Neutrophil (primary cell): ENCODE data around the gene RBCK1.

Experiments
- H3K27ac ChIP-seq: fragments of 200-600 bp; sonication (generic); 2 replicates; pipeline ENCODE4 v1.5.1; 2016; ENCODE audit warnings: mild to moderate bottlenecking, moderate library complexity
- H3K27me3 ChIP-seq: fragments of 200-600 bp; sonication (generic); 2 replicates; pipeline ENCODE4 v1.6.0; 2016; ENCODE audit warnings: mild to moderate bottlenecking
- H3K36me3 ChIP-seq: fragments of 200-600 bp; sonication (generic); 2 replicates; pipeline ENCODE4 v1.5.1; 2017
- H3K4me1 ChIP-seq, 2 experiments: fragments of 200-600 bp in 1 of 2; sonication (generic) in 1 of 2; 1 replicate in 1 of 2; 2 replicates in 1 of 2; pipeline versions ENCODE4 v1.5.1 to v1.6.1; 2013 to 2016; ENCODE audit warnings: low read depth in 1 of 2, low read length in 1 of 2, mild to moderate bottlenecking in 1 of 2, moderate library complexity in 1 of 2; ENCODE audit not compliant: control insufficient read depth in 1 of 2, insufficient read depth in 1 of 2
- H3K4me3 ChIP-seq, 2 experiments: fragments of 200-600 bp in 1 of 2; sonication (generic) in 1 of 2; 1 replicate in 1 of 2; 2 replicates in 1 of 2; pipeline ENCODE4 v1.5.1; 2013 to 2016; ENCODE audit warnings: low read depth in 1 of 2, low read length in 1 of 2, mild to moderate bottlenecking in 1 of 2, moderate library complexity in 1 of 2
- H3K9me3 ChIP-seq: fragments of 200-600 bp; sonication (generic); 2 replicates; pipeline ENCODE4 v1.5.1; 2016
- TF ChIP-seq, protein P1 (sequence below): fragments of 200-600 bp; sonication (generic); IDR thresholded peaks from 2 replicates; pipeline ENCODE4 v1.5.1; 2016; ENCODE audit warnings: antibody characterized with exemption

RBCK1 gene

GRCh38 chr20:434221-434620 lies 26.1 kb downstream of the RBCK1 start:
- H3K27ac ChIP-seq, result no peak overlapping the region
- H3K27me3 ChIP-seq, result no peaks in the 10 kb centered on the region
- no peak overlapping the region for H3K4me3 ChIP-seq
- no peaks in the 10 kb centered on the region for H3K9me3 ChIP-seq
- peaks cover 71% of the 10 kb centered on the region for H3K36me3 ChIP-seq
- TF ChIP-seq, protein P1, sequence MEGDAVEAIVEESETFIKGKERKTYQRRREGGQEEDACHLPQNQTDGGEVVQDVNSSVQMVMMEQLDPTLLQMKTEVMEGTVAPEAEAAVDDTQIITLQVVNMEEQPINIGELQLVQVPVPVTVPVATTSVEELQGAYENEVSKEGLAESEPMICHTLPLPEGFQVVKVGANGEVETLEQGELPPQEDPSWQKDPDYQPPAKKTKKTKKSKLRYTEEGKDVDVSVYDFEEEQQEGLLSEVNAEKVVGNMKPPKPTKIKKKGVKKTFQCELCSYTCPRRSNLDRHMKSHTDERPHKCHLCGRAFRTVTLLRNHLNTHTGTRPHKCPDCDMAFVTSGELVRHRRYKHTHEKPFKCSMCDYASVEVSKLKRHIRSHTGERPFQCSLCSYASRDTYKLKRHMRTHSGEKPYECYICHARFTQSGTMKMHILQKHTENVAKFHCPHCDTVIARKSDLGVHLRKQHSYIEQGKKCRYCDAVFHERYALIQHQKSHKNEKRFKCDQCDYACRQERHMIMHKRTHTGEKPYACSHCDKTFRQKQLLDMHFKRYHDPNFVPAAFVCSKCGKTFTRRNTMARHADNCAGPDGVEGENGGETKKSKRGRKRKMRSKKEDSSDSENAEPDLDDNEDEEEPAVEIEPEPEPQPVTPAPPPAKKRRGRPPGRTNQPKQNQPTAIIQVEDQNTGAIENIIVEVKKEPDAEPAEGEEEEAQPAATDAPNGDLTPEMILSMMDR, result no peak
- H3K4me1 ChIP-seq, result peaks cover 22 to 28% of the 10 kb centered on the region in 2 experiments

DNA sequence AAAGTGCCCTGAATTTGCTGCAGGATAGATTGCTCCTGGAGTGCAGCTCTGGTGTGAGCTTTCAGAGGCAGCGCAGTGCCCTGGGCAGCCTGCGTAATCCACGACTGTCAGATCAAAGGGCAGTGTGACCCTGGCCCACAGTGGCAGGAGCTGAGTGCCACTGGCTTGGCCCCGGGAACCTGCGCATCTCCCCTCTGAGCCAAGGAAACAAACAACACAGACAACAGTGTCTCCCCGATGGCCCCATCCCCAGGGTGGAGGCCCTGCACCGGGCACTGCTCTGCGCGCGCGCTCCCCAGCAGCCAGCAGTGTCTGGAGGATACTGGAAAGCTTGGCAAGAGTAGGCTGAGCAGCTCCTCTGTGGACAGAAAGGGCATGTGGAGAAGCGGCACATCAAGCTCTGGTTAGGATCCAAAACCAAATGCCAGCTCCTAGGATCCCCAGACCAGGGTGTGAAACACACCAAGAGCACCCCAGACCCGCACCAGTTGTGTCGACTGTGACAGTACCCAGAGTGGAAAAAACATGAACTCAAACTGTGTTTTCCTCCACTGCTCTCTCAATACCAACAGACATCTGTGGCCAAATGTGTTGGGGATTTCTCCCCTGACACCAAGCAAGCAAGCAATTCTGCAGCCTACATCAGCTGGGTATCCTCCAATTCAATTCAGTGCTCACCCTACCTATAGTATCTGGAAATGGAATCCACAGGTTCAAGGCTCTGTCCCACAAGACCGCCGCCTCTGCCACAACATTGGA lies 26.7 kb downstream of the RBCK1 start:
- peaks cover 67% of the 10 kb centered on the region for H3K36me3 ChIP-seq

DNA sequence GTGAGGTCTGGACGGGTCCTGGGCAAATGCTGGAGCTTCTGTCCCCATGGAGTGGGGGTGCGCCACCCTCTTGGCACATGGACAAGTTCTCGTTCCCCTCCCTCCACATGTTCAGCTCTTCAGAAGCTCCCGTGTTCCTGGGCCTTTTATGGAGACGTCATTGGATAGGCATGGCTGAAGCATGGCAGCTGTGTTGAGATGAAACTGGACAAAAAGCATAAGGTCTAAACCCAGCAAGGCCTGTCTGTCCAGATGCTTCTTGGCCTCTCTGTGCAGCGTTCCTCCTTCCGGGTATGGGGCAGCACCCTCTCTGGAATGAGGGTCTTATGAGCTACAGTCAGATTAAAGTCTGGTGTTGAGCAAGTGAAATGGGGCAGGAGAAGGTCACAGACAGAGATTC lies 27.5 kb downstream of the RBCK1 start:
- peaks cover 32 to 36% of the 10 kb centered on the region in 2 experiments for H3K4me1 ChIP-seq
- H3K36me3 ChIP-seq, result peaks cover 67% of the 10 kb centered on the region
- H3K9me3 ChIP-seq, result no peaks in the 10 kb centered on the region
- TF ChIP-seq, protein P1, result no peak
- no peak overlapping the region for H3K27ac ChIP-seq
- H3K4me3 ChIP-seq, result no peak overlapping the region
- H3K27me3 ChIP-seq, result no peaks in the 10 kb centered on the region

More for the DNA sequence above, 26.7 kb downstream of the RBCK1 start:
- no peaks in the 10 kb centered on the region for H3K27me3 ChIP-seq
- TF ChIP-seq, protein P1, result no peak
- no peak overlapping the region for H3K4me3 ChIP-seq
- peaks cover 29 to 34% of the 10 kb centered on the region in 2 experiments for H3K4me1 ChIP-seq
- no peak overlapping the region for H3K27ac ChIP-seq
- no peaks in the 10 kb centered on the region for H3K9me3 ChIP-seq

GRCh38 chr20:436476-436875 lies 28.4 kb downstream of the RBCK1 start:
- H3K9me3 ChIP-seq, result no peaks in the 10 kb centered on the region
- no peak overlapping the region for H3K4me3 ChIP-seq
- H3K36me3 ChIP-seq, result peaks cover 67% of the 10 kb centered on the region
- peak overlapping the region; percentile 9 for H3K27ac ChIP-seq
- no peaks in the 10 kb centered on the region for H3K27me3 ChIP-seq
- H3K4me1 ChIP-seq, result peaks cover 32 to 36% of the 10 kb centered on the region in 2 experiments
- TF ChIP-seq, protein P1, result no peak

GRCh38 chr20:437787-438486 lies 29.8 kb downstream of the RBCK1 start:
- Histone ChIP-seq H3K9me3 (no peaks in the 10 kb centered on the region), H3K27me3 (no peaks in the 10 kb centered on the region), H3K4me3 (peak overlapping the region; percentile 54 to 59), H3K27ac (peak overlapping the region; percentile 83), H3K36me3 (peaks cover 66% of the 10 kb centered on the region), H3K4me1 (peaks cover 32 to 36% of the 10 kb centered on the region in 2 experiments)
- TF ChIP-seq, protein P1, result no peak
